ENCODE results near the gene HMX2.

DNA sequence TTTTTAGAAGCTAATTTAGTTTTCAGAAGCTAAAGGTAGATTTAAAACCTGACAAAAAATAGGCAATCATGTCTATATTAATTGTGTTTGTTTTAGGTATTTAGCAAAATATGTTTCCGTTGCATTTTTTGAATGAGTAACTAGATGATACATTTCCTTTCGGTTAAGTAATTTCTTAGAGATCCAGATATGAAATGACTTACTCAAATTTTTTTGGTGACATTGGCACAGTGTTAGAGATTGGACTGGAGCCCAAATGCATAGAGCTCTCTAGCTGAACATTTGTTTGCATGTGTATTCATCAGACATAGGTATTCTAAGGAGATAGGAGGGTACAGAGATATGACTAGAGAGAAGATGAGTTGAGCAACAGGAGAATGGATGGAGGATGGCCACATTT is 8.1 kb downstream of the HMX2 start:
- TF ChIP-seq EZH2 (IDR thresholded peaks at IDR 0.05; ENCODE audit: borderline replicate concordance, low read length), result no peak
- TF ChIP-seq, protein P1, sequence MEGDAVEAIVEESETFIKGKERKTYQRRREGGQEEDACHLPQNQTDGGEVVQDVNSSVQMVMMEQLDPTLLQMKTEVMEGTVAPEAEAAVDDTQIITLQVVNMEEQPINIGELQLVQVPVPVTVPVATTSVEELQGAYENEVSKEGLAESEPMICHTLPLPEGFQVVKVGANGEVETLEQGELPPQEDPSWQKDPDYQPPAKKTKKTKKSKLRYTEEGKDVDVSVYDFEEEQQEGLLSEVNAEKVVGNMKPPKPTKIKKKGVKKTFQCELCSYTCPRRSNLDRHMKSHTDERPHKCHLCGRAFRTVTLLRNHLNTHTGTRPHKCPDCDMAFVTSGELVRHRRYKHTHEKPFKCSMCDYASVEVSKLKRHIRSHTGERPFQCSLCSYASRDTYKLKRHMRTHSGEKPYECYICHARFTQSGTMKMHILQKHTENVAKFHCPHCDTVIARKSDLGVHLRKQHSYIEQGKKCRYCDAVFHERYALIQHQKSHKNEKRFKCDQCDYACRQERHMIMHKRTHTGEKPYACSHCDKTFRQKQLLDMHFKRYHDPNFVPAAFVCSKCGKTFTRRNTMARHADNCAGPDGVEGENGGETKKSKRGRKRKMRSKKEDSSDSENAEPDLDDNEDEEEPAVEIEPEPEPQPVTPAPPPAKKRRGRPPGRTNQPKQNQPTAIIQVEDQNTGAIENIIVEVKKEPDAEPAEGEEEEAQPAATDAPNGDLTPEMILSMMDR (IDR thresholded peaks at IDR 0.05; ENCODE audit: low read length), result no peak
